A204.1 (cell line): ENCODE data around the gene BRIP1.
"Not testable (repeated sequence)": the region's sequence is repeated elsewhere in the genome, so short reads cannot be mapped to it uniquely, and the experiment has no call there.

Experiments used
- FAIRE-seq: peaks from 2 replicates; lab custom pipeline; 2012; peaks lifted over from hg19 to GRCh38; lab: Jason Lieb, UNC

BRIP1 gene

GRCh38 chr17:61827649-61828395 is 35.5 kb downstream of the BRIP1 start:
- FAIRE-seq = no peak

GRCh38 chr17:61826866-61827265 is 36.5 kb downstream of the BRIP1 start:
- not testable (repeated sequence) for FAIRE-seq

- not testable (repeated sequence) for FAIRE-seq
Measured at GRCh38 chr17:61826198-61826597, 37.1 kb downstream of the BRIP1 start.

GRCh38 chr17:61825448-61826137 is 37.7 kb downstream of the BRIP1 start:
- no peak for FAIRE-seq

GRCh38 chr17:61822326-61823285 is 40.7 kb downstream of the BRIP1 start:
- FAIRE-seq = no peak

GRCh38 chr17:61821655-61822054 is 41.7 kb downstream of the BRIP1 start:
- FAIRE-seq = no peak

- FAIRE-seq = not testable (repeated sequence)
Measured at GRCh38 chr17:61819265-61819664, 44.1 kb downstream of the BRIP1 start.

GRCh38 chr17:61818225-61818624 is 45.1 kb downstream of the BRIP1 start:
- no peak for FAIRE-seq

GRCh38 chr17:61817452-61817851 is 45.9 kb downstream of the BRIP1 start:
- no peak for FAIRE-seq

GRCh38 chr17:61816538-61816937 is 46.8 kb downstream of the BRIP1 start:
- no peak for FAIRE-seq

- FAIRE-seq = no peak
Measured at GRCh38 chr17:61815863-61816503, 47.3 kb downstream of the BRIP1 start.

- FAIRE-seq = no peak
Measured at GRCh38 chr17:61814485-61814884, 48.8 kb downstream of the BRIP1 start.

- no peak for FAIRE-seq
Measured at GRCh38 chr17:61813211-61813610, 50.1 kb downstream of the BRIP1 start.

- no peak for FAIRE-seq
Measured at GRCh38 chr17:61812747-61813146, 50.6 kb downstream of the BRIP1 start.

- no peak for FAIRE-seq
Measured at GRCh38 chr17:61809816-61810392, 53.4 kb downstream of the BRIP1 start.

GRCh38 chr17:61808442-61808841 is 54.9 kb downstream of the BRIP1 start:
- FAIRE-seq = no peak

- no peak for FAIRE-seq
Measured at GRCh38 chr17:61806936-61807335, 56.4 kb downstream of the BRIP1 start.

- no peak for FAIRE-seq
Measured at GRCh38 chr17:61806081-61806828, 57.1 kb downstream of the BRIP1 start.

GRCh38 chr17:61805399-61805798 is 57.9 kb downstream of the BRIP1 start:
- no peak for FAIRE-seq

- FAIRE-seq = no peak
Measured at GRCh38 chr17:61803796-61804195, 59.5 kb downstream of the BRIP1 start.

GRCh38 chr17:61803216-61803615 is 60.1 kb downstream of the BRIP1 start:
- FAIRE-seq = no peak
